H1 (cell line): Measurements from ENCODE around the gene NFIA. TPM values are rescaled to one million over a fixed set of nuclear protein-coding genes. Genes with fewer than 3 reads are reported as not detected.

Experiments used
- CTCF ChIA-PET: fragments of 300-600 bp; sonication (Branson Sonifier 250); formaldehyde crosslinking; loops from one replicate; lab custom pipeline; 2021; ENCODE audit not compliant: partially characterized antibody; lab: Charles Lee
- POLR2A ChIA-PET: fragments of 300-600 bp; sonication (Branson Sonifier 250); formaldehyde crosslinking; loops from one replicate; lab custom pipeline; 2021; ENCODE audit warnings: inconsistent platforms; ENCODE audit not compliant: partially characterized antibody; lab: Charles Lee
- DNase-seq, 2 experiments: peaks; one replicate each; pipeline versions ENCODE4 v3.0.0 to v3.0.0-alpha.2; 2010 to 2022; ENCODE audit warnings: low spot score in 2 of 2, low read depth in 1 of 2, mixed read lengths in 1 of 2
- FAIRE-seq: peaks from 2 replicates; lab custom pipeline; 2011; peaks lifted over from hg19 to GRCh38; lab: Jason Lieb, UNC
- H2AFZ ChIP-seq: 2 replicates; pipeline ENCODE4 v1.8.1; 2012; ENCODE audit warnings: low read length, inconsistent platforms
- H2AK5ac ChIP-seq: 2 replicates; pipeline ENCODE4 v1.6.1; 2013; ENCODE audit warnings: low read depth, low read length
- H2BK120ac ChIP-seq: replicated peaks from 2 replicates; pipeline ENCODE3; 2013; ENCODE audit warnings: low read depth, low read length, inconsistent platforms
- H2BK12ac ChIP-seq: 2 replicates; pipeline ENCODE4 v1.6.1; 2013; ENCODE audit warnings: low read depth, low read length
- H2BK15ac ChIP-seq: 2 replicates; pipeline ENCODE4 v1.6.1; 2013; ENCODE audit warnings: low read length
- H2BK20ac ChIP-seq: 2 replicates; pipeline ENCODE4 v1.6.1; 2013; ENCODE audit warnings: low read length
- H2BK5ac ChIP-seq: 2 replicates; pipeline ENCODE4 v1.6.1; 2013; ENCODE audit warnings: low read depth, low read length
- H3K14ac ChIP-seq: 2 replicates; pipeline ENCODE4 v1.6.1; 2013; ENCODE audit warnings: inconsistent platforms; ENCODE audit not compliant: insufficient read length
- H3K18ac ChIP-seq: 2 replicates; pipeline ENCODE4 v1.6.1; 2013; ENCODE audit warnings: low read length; ENCODE audit errors: extremely low read depth
- H3K23ac ChIP-seq: 2 replicates; pipeline ENCODE4 v1.6.1; 2013; ENCODE audit warnings: inconsistent platforms; ENCODE audit not compliant: insufficient read length
- H3K23me2 ChIP-seq: 2 replicates; pipeline ENCODE4 v1.6.1; 2013; ENCODE audit warnings: low read depth, low read length
- H3K27ac ChIP-seq: 2 replicates; pipeline ENCODE4 v1.6.1; 2011; ENCODE audit warnings: low read depth, low read length, inconsistent platforms
- H3K27me3 ChIP-seq, 4 experiments: replicated peaks in 1 of 4; 1 replicate in 1 of 4; 2 replicates in 3 of 4; pipeline versions ENCODE4 v1.6.1 to v1.8.1; 2011 to 2013; ENCODE audit warnings: low read length in 3 of 4, mild to moderate bottlenecking in 3 of 4, inconsistent platforms in 2 of 4, mixed read lengths in 2 of 4, moderate library complexity in 1 of 4; ENCODE audit not compliant: control insufficient read depth in 3 of 4, insufficient read depth in 3 of 4; ENCODE audit errors: extremely low read depth in 1 of 4
- H3K36me3 ChIP-seq, 4 experiments: 2 replicates each; pipeline versions ENCODE4 v1.6.1 to v1.8.1; 2011 to 2013; ENCODE audit warnings: mild to moderate bottlenecking in 4 of 4, low read length in 3 of 4, moderate library complexity in 2 of 4, control low read depth in 1 of 4, inconsistent platforms in 1 of 4; ENCODE audit not compliant: insufficient read depth in 4 of 4, control insufficient read depth in 2 of 4
- H3K4ac ChIP-seq: replicated peaks from 2 replicates; pipeline ENCODE3; 2013; ENCODE audit warnings: low read length, low read depth, mixed read lengths, inconsistent platforms; ENCODE audit not compliant: insufficient read length
- H3K4me1 ChIP-seq, 4 experiments: replicated peaks in 1 of 4; 1 replicate in 1 of 4; 2 replicates in 3 of 4; pipeline versions ENCODE4 v1.6.1 to v1.8.1; 2011 to 2013; ENCODE audit warnings: low read length in 3 of 4, inconsistent platforms in 2 of 4, mixed read lengths in 1 of 4; ENCODE audit not compliant: insufficient read depth in 4 of 4, control insufficient read depth in 3 of 4
- H3K4me2 ChIP-seq, 2 experiments: 2 replicates each; pipeline versions ENCODE4 v1.6.1 to v1.8.1; 2011 to 2013; ENCODE audit warnings: low read depth in 2 of 2, low read length in 2 of 2, control low read depth in 1 of 2, inconsistent platforms in 1 of 2, mild to moderate bottlenecking in 1 of 2; ENCODE audit not compliant: insufficient read depth in 1 of 2
- H3K4me3 ChIP-seq, 4 experiments: fragments of 200-600, 300-600 bp in 1 of 4; sonication (generic), shearing (Covaris generic), sonication (Bioruptor Twin) in 1 of 4; 2 replicates each; pipeline versions ENCODE4 v1.5.1 to v1.8.1; 2011 to 2016; ENCODE audit warnings: low read length in 4 of 4, low read depth in 3 of 4, control low read depth in 2 of 4, inconsistent platforms in 2 of 4, mild to moderate bottlenecking in 2 of 4, mixed read lengths in 1 of 4, moderate library complexity in 1 of 4; ENCODE audit not compliant: insufficient read depth in 2 of 4; ENCODE audit errors: extremely low read depth in 1 of 4
- H3K56ac ChIP-seq: replicated peaks from 2 replicates; pipeline ENCODE3; 2013; ENCODE audit warnings: low read depth, mild to moderate bottlenecking, mixed read lengths, low read length, inconsistent platforms; ENCODE audit not compliant: insufficient read length
- H3K79me1 ChIP-seq: 2 replicates; pipeline ENCODE4 v1.6.1; 2013; ENCODE audit warnings: low read depth, low read length, control low read depth
- H3K79me2 ChIP-seq, 2 experiments: 2 replicates each; pipeline versions ENCODE4 v1.6.1 to v1.8.1; 2012 to 2013; ENCODE audit warnings: low read length in 2 of 2, mild to moderate bottlenecking in 2 of 2, inconsistent platforms in 1 of 2; ENCODE audit not compliant: insufficient read depth in 2 of 2, control insufficient read depth in 1 of 2
- H3K9ac ChIP-seq, 4 experiments: replicated peaks in 1 of 4; 1 replicate in 1 of 4; 2 replicates in 3 of 4; pipeline versions ENCODE4 v1.6.1 to v1.8.1; 2011 to 2013; ENCODE audit warnings: low read depth in 3 of 4, low read length in 3 of 4, control low read depth in 2 of 4, mild to moderate bottlenecking in 2 of 4, moderate library complexity in 2 of 4, inconsistent platforms in 1 of 4; ENCODE audit errors: extremely low read depth in 1 of 4
- H3K9me3 ChIP-seq, 2 experiments: 2 replicates each; pipeline versions ENCODE4 v1.6.1 to v1.8.1; 2012 to 2013; ENCODE audit warnings: mild to moderate bottlenecking in 2 of 2, moderate library complexity in 2 of 2, control low read depth in 1 of 2, inconsistent platforms in 1 of 2, low read depth in 1 of 2, low read length in 1 of 2, mixed read lengths in 1 of 2; ENCODE audit not compliant: insufficient read depth in 2 of 2
- H4K20me1 ChIP-seq, 2 experiments: replicated peaks in 1 of 2; 2 replicates each; pipeline versions ENCODE3 to v1.8.1; 2011 to 2013; ENCODE audit warnings: inconsistent platforms in 2 of 2, low read length in 2 of 2, mild to moderate bottlenecking in 1 of 2; ENCODE audit not compliant: insufficient read depth in 2 of 2, control insufficient read depth in 1 of 2
- H4K5ac ChIP-seq: 2 replicates; pipeline ENCODE4 v1.6.1; 2013; ENCODE audit warnings: low read length, low read depth, mixed read lengths, inconsistent platforms; ENCODE audit not compliant: insufficient read length
- H4K8ac ChIP-seq: 2 replicates; pipeline ENCODE4 v1.8.0; 2013; ENCODE audit warnings: mild to moderate bottlenecking, moderate library complexity, low read length, inconsistent platforms; ENCODE audit not compliant: insufficient read depth; ENCODE audit errors: extremely low read depth
- H4K91ac ChIP-seq: replicated peaks from 2 replicates; pipeline ENCODE3; 2013; ENCODE audit warnings: low read length, mixed read lengths, inconsistent platforms; ENCODE audit not compliant: insufficient read length
- CBX5 ChIP-seq: fragments of 300-800, 300-1000 bp; sonication (generic); IDR thresholded peaks from 2 replicates; pipeline ENCODE4 v1.7.1; 2016; ENCODE audit warnings: antibody characterized with exemption, low read length, low read depth
- NRF1 ChIP-seq: IDR thresholded peaks from 2 replicates; pipeline ENCODE4 v1.6.1; 2011; ENCODE audit warnings: mild to moderate bottlenecking, low read depth, low read length, improper control_type of control experiment
- POU5F1 ChIP-seq: IDR thresholded peaks from 2 replicates; pipeline ENCODE4 v1.6.1; 2011; ENCODE audit warnings: low read depth, mild to moderate bottlenecking, low read length, moderate library complexity
- SIN3A ChIP-seq, 2 experiments: IDR thresholded peaks in 1 of 2; conservative IDR thresholded peaks in 1 of 2; 2 replicates each; pipeline ENCODE4 v1.6.1; 2011 to 2012; ENCODE audit warnings: low read length in 2 of 2, improper control_type of control experiment in 1 of 2, low read depth in 1 of 2, mild to moderate bottlenecking in 1 of 2
- WGBS, 2 experiments: shearing (Covaris generic) in 1 of 2; methylation state at CpG; one replicate each; pipeline versions ENCODE4 v1.1.6 to v1.1.7; 2013 to 2015; ENCODE audit warnings: low lambda C conversion rate in 2 of 2, mixed read lengths in 2 of 2, inconsistent platforms in 1 of 2, low coverage in 1 of 2, missing lambda C conversion rate in 1 of 2; ENCODE audit not compliant: insufficient replicate concordance in 2 of 2, insufficient coverage in 1 of 2, insufficient read length in 1 of 2; ENCODE audit errors: extremely low coverage in 1 of 2, missing lambda C conversion rate in 1 of 2; 5-methylcytosine and 5-hydroxymethylcytosine counted together
- polyA plus RNA-seq, 7 experiments: library from polyadenylated mRNA; depleted of rRNA in 3 of 7; stranded (reverse) in 5 of 7; unstranded in 2 of 7; fragments of >200 nt in 5 of 7; fragments of 200-250 nt in 2 of 7; gene quantifications; 1 replicate in 5 of 7; 2 replicates in 1 of 7; 4 replicates in 1 of 7; pipeline versions ENCODE4 v1.2.1 to v1.2.3, GENCODE V29; 2011 to 2013; ENCODE audit warnings: missing spikeins in 2 of 7, mixed read lengths in 2 of 7
- total RNA-seq: library from RNA; stranded (reverse); fragmentation: NEBNext Ultra II Directional; extraction: Animal tissue kit (Norgen Biotek cat#: 25700); gene quantifications from 2 replicates; pipeline ENCODE4 v1.2.1, GENCODE V29; 2021
- TF ChIP-seq, protein P1 (sequence below): IDR thresholded peaks from 2 replicates; pipeline ENCODE4 v1.6.1; 2012; ENCODE audit warnings: low read length, inconsistent platforms

The NFIA gene
- total and polyA plus RNA-seq, 2 of the 8 experiments (the other 6 are each of a cell fraction or from before 2014, with no cell fraction given), result 1.8 to 2.3 TPM

DNA sequence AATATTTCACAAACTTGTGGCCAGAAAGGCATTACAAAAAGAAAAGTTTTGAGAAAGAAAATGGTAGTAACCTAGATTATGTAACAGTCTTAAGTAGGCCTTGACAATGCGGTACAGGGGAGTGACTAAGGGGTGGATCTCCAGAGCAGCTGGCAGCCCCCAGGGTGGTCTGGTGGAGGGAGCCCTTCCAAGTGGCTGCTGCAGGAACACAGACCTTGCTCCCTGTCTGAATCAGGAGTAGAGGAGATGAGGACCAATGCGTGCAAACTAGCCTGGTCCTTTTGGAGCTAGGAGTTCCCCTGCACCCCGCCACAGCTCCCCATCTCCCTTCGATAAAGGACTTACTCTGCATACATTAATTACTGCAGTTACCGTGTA, 189.0 kb downstream of the NFIA start:
- Histone ChIP-seq H2AFZ (no peak overlapping the region), H3K9ac (no peak overlapping the region), H2AK5ac (no peak overlapping the region), H2BK5ac (no peak overlapping the region), H3K4me3 (no peak overlapping the region), H3K27ac (no peak overlapping the region), H2BK20ac (no peak overlapping the region), H3K18ac (no peak overlapping the region), H3K23ac (no peak overlapping the region), H3K56ac (no peak overlapping the region), H3K79me2 (no peaks in the 10 kb centered on the region), H2BK120ac (no peak overlapping the region), H3K14ac (no peak overlapping the region), H3K4me1 (peaks cover 0 to 6% (median 0%) of the 10 kb centered on the region in 4 experiments; a peak in 1 of 7 replicates), H2BK12ac (no peak overlapping the region), H4K20me1 (no peaks in the 10 kb centered on the region), H3K27me3 (no peaks in the 10 kb centered on the region), H4K5ac (no peak overlapping the region), H3K4me2 (no peak overlapping the region), H3K4ac (no peak overlapping the region), H3K36me3 (no peaks in the 10 kb centered on the region), H2BK15ac (no peak overlapping the region), H3K9me3 (no peaks in the 10 kb centered on the region), H3K79me1 (no peaks in the 10 kb centered on the region), H4K8ac (no peak overlapping the region), H4K91ac (no peak overlapping the region), H3K23me2 (no peaks in the 10 kb centered on the region)
- DNase-seq (no peak), FAIRE-seq (no peak)
- ChIA-PET POLR2A (no interaction called here), CTCF (interaction anchor here (0.7 to 1.7 kb wide), 3 partner anchors 10 to 317 kb away, joined by 3 to 5 read pairs (median 4); no protein-coding TSS in a partner anchor)
- TF ChIP-seq, protein P1, sequence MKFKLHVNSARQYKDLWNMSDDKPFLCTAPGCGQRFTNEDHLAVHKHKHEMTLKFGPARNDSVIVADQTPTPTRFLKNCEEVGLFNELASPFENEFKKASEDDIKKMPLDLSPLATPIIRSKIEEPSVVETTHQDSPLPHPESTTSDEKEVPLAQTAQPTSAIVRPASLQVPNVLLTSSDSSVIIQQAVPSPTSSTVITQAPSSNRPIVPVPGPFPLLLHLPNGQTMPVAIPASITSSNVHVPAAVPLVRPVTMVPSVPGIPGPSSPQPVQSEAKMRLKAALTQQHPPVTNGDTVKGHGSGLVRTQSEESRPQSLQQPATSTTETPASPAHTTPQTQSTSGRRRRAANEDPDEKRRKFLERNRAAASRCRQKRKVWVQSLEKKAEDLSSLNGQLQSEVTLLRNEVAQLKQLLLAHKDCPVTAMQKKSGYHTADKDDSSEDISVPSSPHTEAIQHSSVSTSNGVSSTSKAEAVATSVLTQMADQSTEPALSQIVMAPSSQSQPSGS, result no peak
- TF ChIP-seq SIN3A (conservative IDR thresholded peaks at IDR 0.05 in 1 of 2, IDR thresholded peaks at IDR 0.05 in 1 of 2; ENCODE audit: low read depth in 1 of 2, low read length in 2 of 2) (no peak), CBX5 (no peak), NRF1 (no peak), POU5F1 (no peak)
- WGBS, 2 experiments, result 84% methylated on average over 5 of the region's 5 CpGs; no CpG with 5 or more reads in 1 of the 2 experiments
